Neuronal stem cell (in vitro differentiated cells): ENCODE data around the gene NPDC1.

Source experiments
- DNase-seq: peaks from one replicate; pipeline ENCODE4 v3.0.0-alpha.2; 2013; ENCODE audit warnings: low spot score
- H2AFZ ChIP-seq: one replicate; pipeline ENCODE4 v1.6.1; 2013; ENCODE audit warnings: mild to moderate bottlenecking, low read length, inconsistent platforms
- H2AK5ac ChIP-seq: 2 replicates; pipeline ENCODE4 v1.6.1; 2013; ENCODE audit warnings: low read depth, mild to moderate bottlenecking, inconsistent platforms, low read length, moderate library complexity, mixed read lengths
- H2BK120ac ChIP-seq: 2 replicates; pipeline ENCODE4 v1.6.1; 2013; ENCODE audit warnings: low read depth, mild to moderate bottlenecking, inconsistent platforms, low read length, moderate library complexity, mixed read lengths
- H2BK12ac ChIP-seq: one replicate; pipeline ENCODE4 v1.6.1; 2013; ENCODE audit warnings: low read length, inconsistent platforms
- H2BK15ac ChIP-seq: 2 replicates; pipeline ENCODE4 v1.6.1; 2013; ENCODE audit warnings: mild to moderate bottlenecking, low read length, inconsistent platforms, mixed read lengths
- H2BK5ac ChIP-seq: one replicate; pipeline ENCODE4 v1.6.1; 2013; ENCODE audit warnings: inconsistent platforms, mild to moderate bottlenecking, low read length, moderate library complexity
- H3K14ac ChIP-seq: one replicate; pipeline ENCODE4 v1.6.1; 2013; ENCODE audit warnings: low read length, inconsistent platforms
- H3K18ac ChIP-seq: 2 replicates; pipeline ENCODE4 v1.6.1; 2013; ENCODE audit warnings: low read length, inconsistent platforms
- H3K23ac ChIP-seq: 2 replicates; pipeline ENCODE4 v1.6.1; 2013; ENCODE audit warnings: low read depth, mild to moderate bottlenecking, mixed read lengths, low read length, inconsistent platforms; ENCODE audit not compliant: poor library complexity
- H3K27ac ChIP-seq: replicated peaks from 3 replicates; pipeline ENCODE4 v1.5.1; 2013; ENCODE audit warnings: low read length, inconsistent platforms
- H3K27me3 ChIP-seq, 3 experiments: 2 replicates each; pipeline ENCODE4 v1.6.1; 2013; ENCODE audit warnings: low read length in 3 of 3, mild to moderate bottlenecking in 2 of 3, inconsistent platforms in 1 of 3, low read depth in 1 of 3, mixed read lengths in 1 of 3, moderate library complexity in 1 of 3; ENCODE audit not compliant: control insufficient read depth in 3 of 3, insufficient read depth in 3 of 3
- H3K36me3 ChIP-seq, 2 donors: replicated peaks in 1 of 2; 2 replicates each; pipeline ENCODE4 v1.6.1; 2013; ENCODE audit warnings: low read length in 2 of 2; ENCODE audit not compliant: control insufficient read depth in 2 of 2, insufficient read depth in 2 of 2
- H3K4ac ChIP-seq: 2 replicates; pipeline ENCODE4 v1.6.1; 2013; ENCODE audit warnings: inconsistent platforms, mild to moderate bottlenecking, low read length, moderate library complexity
- H3K4me1 ChIP-seq, 2 donors: 1 replicate in 1 of 2; 2 replicates in 1 of 2; pipeline ENCODE4 v1.6.1; 2013; ENCODE audit warnings: low read length in 2 of 2, low read depth in 1 of 2; ENCODE audit not compliant: control insufficient read depth in 2 of 2, insufficient read depth in 1 of 2
- H3K4me2 ChIP-seq: one replicate; pipeline ENCODE4 v1.6.1; 2013; ENCODE audit warnings: mild to moderate bottlenecking, low read length, inconsistent platforms; ENCODE audit not compliant: insufficient read depth, poor library complexity, severe bottlenecking
- H3K4me3 ChIP-seq, 2 donors: 2 replicates each; pipeline ENCODE4 v1.5.1; 2013; ENCODE audit warnings: low read length in 2 of 2, mild to moderate bottlenecking in 2 of 2, inconsistent platforms in 1 of 2, moderate library complexity in 1 of 2
- H3K79me1 ChIP-seq: one replicate; pipeline ENCODE4 v1.6.1; 2013; ENCODE audit warnings: low read depth, mild to moderate bottlenecking, inconsistent platforms, low read length, moderate library complexity
- H3K9ac ChIP-seq: one replicate; pipeline ENCODE4 v1.6.1; 2013; ENCODE audit warnings: mild to moderate bottlenecking, low read depth, low read length, inconsistent platforms; ENCODE audit not compliant: poor library complexity
- H3K9me3 ChIP-seq, 2 donors: replicated peaks in 1 of 2; 2 replicates each; pipeline versions ENCODE3 to v1.6.1; 2013; ENCODE audit warnings: low read length in 2 of 2, mild to moderate bottlenecking in 2 of 2, inconsistent platforms in 1 of 2, low read depth in 1 of 2, mixed read lengths in 1 of 2, moderate library complexity in 1 of 2; ENCODE audit not compliant: control insufficient read depth in 2 of 2, insufficient read depth in 1 of 2
- H4K8ac ChIP-seq: one replicate; pipeline ENCODE4 v1.6.1; 2013; ENCODE audit warnings: low read depth, mild to moderate bottlenecking, inconsistent platforms, low read length, moderate library complexity
- H4K91ac ChIP-seq: one replicate; pipeline ENCODE4 v1.6.1; 2013; ENCODE audit warnings: low read length, low read depth, mild to moderate bottlenecking, inconsistent platforms; ENCODE audit not compliant: poor library complexity
- WGBS, 2 donors: extraction: QIAGEN DNeasy Blood & Tissue Kit; methylation state at CpG; one replicate each; pipeline ENCODE4 v1.1.7; 2013; ENCODE audit warnings: missing lambda C conversion rate in 2 of 2, mixed read lengths in 1 of 2; ENCODE audit not compliant: insufficient read length in 2 of 2, insufficient replicate concordance in 1 of 2; ENCODE audit errors: extremely low coverage in 2 of 2; 5-methylcytosine and 5-hydroxymethylcytosine counted together

The NPDC1 gene

DNA sequence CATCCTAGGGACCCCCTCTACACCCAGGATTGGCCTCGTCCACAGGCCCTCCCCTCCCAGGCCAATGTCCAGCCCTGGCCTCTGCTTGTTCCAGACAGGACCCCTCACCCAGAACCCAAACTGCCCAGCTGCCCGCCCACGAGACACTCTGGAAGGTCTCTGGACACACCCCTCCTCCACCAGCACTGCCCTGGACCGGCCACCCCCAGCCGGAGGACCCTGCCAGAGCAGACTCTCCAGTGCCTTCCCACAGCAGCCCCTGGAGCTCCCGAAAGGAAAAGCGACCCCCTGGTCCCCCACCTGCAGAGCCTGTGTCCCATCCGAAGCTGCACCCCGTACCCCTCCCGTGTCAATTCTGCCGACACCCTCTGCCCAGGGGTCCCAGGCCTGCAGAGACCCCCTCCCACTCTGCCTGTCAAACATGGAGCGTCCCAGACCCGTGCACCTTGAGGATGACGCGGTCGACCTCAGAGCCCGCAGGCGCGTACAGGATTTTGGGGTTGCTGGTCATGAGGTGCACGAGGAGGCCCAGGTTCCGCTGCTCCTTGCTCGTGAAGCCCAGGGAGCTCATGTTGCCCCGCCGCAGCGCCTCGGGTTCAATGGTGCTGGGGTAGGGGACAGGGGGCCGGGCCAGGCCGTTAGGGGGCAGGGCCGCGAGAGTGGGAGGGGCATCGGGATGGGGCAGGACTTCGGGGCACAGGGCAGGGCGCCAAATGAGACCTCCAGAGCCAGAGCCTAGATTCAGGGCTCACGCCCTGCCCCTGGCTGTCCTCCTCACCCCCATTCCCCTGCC lies 25.9 kb downstream of the NPDC1 start:
- no peak overlapping the region for H4K91ac ChIP-seq
- H2BK12ac ChIP-seq = no peak overlapping the region
- H2BK5ac ChIP-seq = peak overlapping the region; percentile 5
- peaks cover 16 to 34% of the 10 kb centered on the region in 2 donors for H3K36me3 ChIP-seq
- no CpG with 5 or more reads among the region's 34 CpGs for WGBS, 2 donors
- H2AK5ac ChIP-seq = no peak overlapping the region
- H2BK15ac ChIP-seq = no peak overlapping the region
- H3K18ac ChIP-seq = no peak overlapping the region
- H3K27ac ChIP-seq = no peak overlapping the region
- peaks cover 0 to 6% of the 10 kb centered on the region in 2 donors for H3K9me3 ChIP-seq
- no peak for DNase-seq
- H3K4me3 ChIP-seq = no peak overlapping the region
- no peaks in the 10 kb centered on the region for H3K27me3 ChIP-seq
- peaks cover 10 to 11% of the 10 kb centered on the region in 2 donors for H3K4me1 ChIP-seq
- H4K8ac ChIP-seq = no peak overlapping the region
- no peak overlapping the region for H3K4me2 ChIP-seq
- no peak overlapping the region for H3K4ac ChIP-seq
- peaks cover 14% of the 10 kb centered on the region for H3K79me1 ChIP-seq
- H3K14ac ChIP-seq = peak overlapping the region; percentile 38
- H2BK120ac ChIP-seq = no peak overlapping the region
- no peak overlapping the region for H3K23ac ChIP-seq
- peak overlapping the region; percentile 70 for H3K9ac ChIP-seq
- H2AFZ ChIP-seq = no peak overlapping the region

- Histone ChIP-seq H3K4ac (no peak overlapping the region), H3K4me1 (peaks cover 3 to 11% of the 10 kb centered on the region in 2 donors), H3K27me3 (no peaks in the 10 kb centered on the region), H3K4me2 (no peak overlapping the region), H3K9ac (no peak overlapping the region), H2AFZ (no peak overlapping the region), H4K8ac (no peak overlapping the region), H3K4me3 (no peak overlapping the region), H2AK5ac (no peak overlapping the region), H3K36me3 (peaks cover 20 to 43% of the 10 kb centered on the region in 2 donors), H2BK12ac (no peak overlapping the region), H2BK5ac (no peak overlapping the region), H4K91ac (no peak overlapping the region), H3K14ac (no peak overlapping the region), H3K79me1 (peaks cover 11% of the 10 kb centered on the region), H3K23ac (no peak overlapping the region), H3K27ac (no peak overlapping the region), H2BK15ac (no peak overlapping the region), H3K18ac (no peak overlapping the region), H2BK120ac (no peak overlapping the region), H3K9me3 (peaks cover 0 to 6% of the 10 kb centered on the region in 2 donors)
- WGBS, 2 donors = no CpG with 5 or more reads among the region's 36 CpGs
- no peak for DNase-seq
Observed at GRCh38 chr9:137018761-137019559, 27.0 kb downstream of the NPDC1 start.

DNA sequence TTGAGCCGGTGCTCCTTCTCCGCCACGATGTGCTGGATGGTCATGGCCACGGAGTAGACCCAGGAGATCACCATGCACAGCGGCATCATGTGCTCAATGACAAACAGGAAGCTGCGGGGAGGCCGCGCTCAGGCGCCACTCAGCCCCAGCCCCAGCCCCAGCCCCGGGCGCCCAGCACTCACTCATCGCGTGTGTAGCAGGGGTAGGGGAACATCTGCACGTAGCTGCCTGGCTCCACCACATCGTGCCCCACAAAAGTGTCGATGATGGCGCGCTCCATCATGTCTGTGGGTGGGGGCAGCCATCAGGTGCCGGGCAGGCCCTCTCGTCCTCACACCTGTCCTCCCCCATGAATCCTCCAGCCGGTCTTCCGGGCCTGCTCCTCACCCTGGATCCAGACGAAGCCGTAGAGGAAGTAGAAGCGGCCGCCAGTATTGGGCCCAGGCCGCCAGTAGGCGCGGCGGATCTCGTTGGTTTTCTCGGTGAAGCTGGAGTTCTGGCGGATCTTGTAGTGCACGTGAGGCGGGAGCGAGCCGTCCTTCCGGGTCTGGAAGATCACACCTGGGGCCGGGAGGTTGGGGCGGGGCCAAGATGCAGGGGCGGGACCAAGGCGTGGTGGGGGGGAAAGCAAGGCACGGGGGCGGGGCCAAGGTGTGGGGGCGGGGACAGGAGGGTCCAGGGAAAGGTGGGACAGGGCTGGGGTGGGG lies 28.0 kb downstream of the NPDC1 start:
- no CpG with 5 or more reads among the region's 45 CpGs for WGBS, 2 donors
- no peak overlapping the region for H4K91ac ChIP-seq
- peaks cover 0 to 6% of the 10 kb centered on the region in 2 donors for H3K9me3 ChIP-seq
- H3K23ac ChIP-seq = no peak overlapping the region
- H2BK15ac ChIP-seq = no peak overlapping the region
- peaks cover 20 to 47% of the 10 kb centered on the region in 2 donors for H3K36me3 ChIP-seq
- H3K14ac ChIP-seq = no peak overlapping the region
- no peaks in the 10 kb centered on the region for H3K27me3 ChIP-seq
- H3K18ac ChIP-seq = no peak overlapping the region
- no peak overlapping the region for H3K27ac ChIP-seq
- peaks cover 11% of the 10 kb centered on the region for H3K79me1 ChIP-seq
- no peak overlapping the region for H3K4ac ChIP-seq
- H2AK5ac ChIP-seq = no peak overlapping the region
- H3K9ac ChIP-seq = no peak overlapping the region
- no peak overlapping the region for H3K4me3 ChIP-seq
- no peak overlapping the region for H2BK120ac ChIP-seq
- no peak overlapping the region for H2BK12ac ChIP-seq
- peak overlapping the region; percentile 69 for H2BK5ac ChIP-seq
- H3K4me2 ChIP-seq = no peak overlapping the region
- H4K8ac ChIP-seq = no peak overlapping the region
- H3K4me1 ChIP-seq = peaks cover 0 to 3% of the 10 kb centered on the region in 2 donors
- no peak for DNase-seq
- no peak overlapping the region for H2AFZ ChIP-seq
